ENCODE data around the gene TIMMDC1. TPM values are rescaled to one million over a fixed set of nuclear protein-coding genes. Genes with fewer than 3 reads are reported as not detected.

TIMMDC1 gene
- total and polyA plus RNA-seq, 9 of the 15 experiments (the other 6 are each of a cell fraction or from before 2014, with no cell fraction given): 62.1 to 226 (median 86.6) TPM

DNA sequence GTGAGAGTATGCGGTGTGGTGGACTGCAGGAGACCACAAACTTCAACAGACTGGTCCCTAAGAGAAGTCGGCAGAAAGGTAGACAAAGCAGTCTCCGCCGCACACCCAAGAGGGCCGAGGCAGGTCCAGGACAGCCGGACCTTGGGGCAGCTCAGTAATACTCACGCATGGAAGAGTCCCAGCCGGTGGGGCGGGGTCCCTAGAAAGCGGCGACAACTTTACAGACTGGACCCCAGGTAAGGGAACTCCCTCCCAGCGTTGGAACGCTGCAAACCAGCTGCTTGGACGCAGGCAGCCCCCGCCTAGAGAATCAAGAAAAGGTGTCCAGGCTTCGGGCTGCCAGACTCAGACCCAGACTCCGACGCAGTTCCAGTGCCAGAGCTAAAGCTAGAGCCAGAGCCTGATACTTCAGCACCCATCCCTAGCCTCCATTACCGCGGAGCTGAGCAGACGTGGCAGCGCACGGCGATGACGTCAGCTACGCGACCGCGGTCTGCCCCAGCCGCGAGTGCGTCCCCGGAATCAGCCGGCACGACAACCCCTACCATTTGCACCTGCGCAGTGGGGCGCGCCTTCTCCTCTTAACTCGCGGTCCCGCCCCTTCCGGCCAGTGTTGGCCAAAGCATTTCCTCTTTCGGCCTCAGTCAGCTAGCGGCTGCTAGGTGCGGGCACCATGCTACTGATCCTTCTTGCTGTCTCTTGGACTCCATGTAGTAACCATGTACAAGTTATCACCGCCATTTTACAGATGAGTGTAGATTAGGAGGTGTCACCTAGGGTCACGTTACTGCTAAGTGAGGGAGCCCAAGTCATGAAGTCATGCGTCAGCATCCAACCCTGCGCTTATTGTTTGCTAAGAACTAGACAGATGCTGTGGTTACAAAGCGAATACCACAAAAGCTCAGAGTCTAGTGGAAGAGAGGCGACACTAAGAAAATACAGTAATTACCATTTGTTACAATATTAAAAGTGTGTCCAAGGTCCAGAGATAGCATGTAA lies 34.9 kb upstream of the TIMMDC1 start, which contains the start of gene TMEM39A (continued):
- TF ChIP-seq SP1 (CRISPR knock-in tag; IDR thresholded peaks at IDR 0.05) (peak; percentile 73), GATAD2A (IDR thresholded peaks at IDR 0.05) (no peak), TEAD4 (IDR thresholded peaks at IDR 0.05; ENCODE audit: low read length) (peak; percentile 52; the same call in 1 of the 2 replicates), TEAD4 (CRISPR knock-in tag; IDR thresholded peaks at IDR 0.05; ENCODE audit: borderline replicate concordance) (no peak), GATA2 (CRISPR knock-in tag; IDR thresholded peaks at IDR 0.05) (peak; percentile 62; the same call in 1 of the 2 replicates), ZNF197 (CRISPR knock-in tag; IDR thresholded peaks at IDR 0.05; ENCODE audit: low read depth) (no peak), ZNF224 (CRISPR knock-in tag; IDR thresholded peaks at IDR 0.05) (no peak), TFE3 (CRISPR knock-in tag; IDR thresholded peaks at IDR 0.05) (no peak), POLR2H (tag; IDR thresholded peaks at IDR 0.05; ENCODE audit: low read depth) (peak; percentile 93), KHSRP (IDR thresholded peaks at IDR 0.05) (peak; percentile 82), ZNF12 (CRISPR knock-in tag; IDR thresholded peaks at IDR 0.05) (peak; percentile 64; the same call in 1 of the 2 replicates), MCM5 (IDR thresholded peaks at IDR 0.05; ENCODE audit: low read depth) (no peak), MTA3 (IDR thresholded peaks at IDR 0.05; ENCODE audit: borderline replicate concordance) (peak; percentile 77)
- TF ChIP-seq, protein P1, sequence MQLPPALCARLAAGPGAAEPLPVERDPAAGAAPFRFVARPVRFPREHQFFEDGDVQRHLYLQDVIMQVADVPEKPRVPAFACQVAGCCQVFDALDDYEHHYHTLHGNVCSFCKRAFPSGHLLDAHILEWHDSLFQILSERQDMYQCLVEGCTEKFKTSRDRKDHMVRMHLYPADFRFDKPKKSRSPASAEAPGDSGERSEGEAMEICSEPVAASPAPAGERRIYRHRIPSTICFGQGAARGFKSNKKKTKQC (CRISPR knock-in tag; IDR thresholded peaks at IDR 0.05): peak; percentile 41; the same call in 1 of the 2 replicates
- TF ChIP-seq, protein P2, sequence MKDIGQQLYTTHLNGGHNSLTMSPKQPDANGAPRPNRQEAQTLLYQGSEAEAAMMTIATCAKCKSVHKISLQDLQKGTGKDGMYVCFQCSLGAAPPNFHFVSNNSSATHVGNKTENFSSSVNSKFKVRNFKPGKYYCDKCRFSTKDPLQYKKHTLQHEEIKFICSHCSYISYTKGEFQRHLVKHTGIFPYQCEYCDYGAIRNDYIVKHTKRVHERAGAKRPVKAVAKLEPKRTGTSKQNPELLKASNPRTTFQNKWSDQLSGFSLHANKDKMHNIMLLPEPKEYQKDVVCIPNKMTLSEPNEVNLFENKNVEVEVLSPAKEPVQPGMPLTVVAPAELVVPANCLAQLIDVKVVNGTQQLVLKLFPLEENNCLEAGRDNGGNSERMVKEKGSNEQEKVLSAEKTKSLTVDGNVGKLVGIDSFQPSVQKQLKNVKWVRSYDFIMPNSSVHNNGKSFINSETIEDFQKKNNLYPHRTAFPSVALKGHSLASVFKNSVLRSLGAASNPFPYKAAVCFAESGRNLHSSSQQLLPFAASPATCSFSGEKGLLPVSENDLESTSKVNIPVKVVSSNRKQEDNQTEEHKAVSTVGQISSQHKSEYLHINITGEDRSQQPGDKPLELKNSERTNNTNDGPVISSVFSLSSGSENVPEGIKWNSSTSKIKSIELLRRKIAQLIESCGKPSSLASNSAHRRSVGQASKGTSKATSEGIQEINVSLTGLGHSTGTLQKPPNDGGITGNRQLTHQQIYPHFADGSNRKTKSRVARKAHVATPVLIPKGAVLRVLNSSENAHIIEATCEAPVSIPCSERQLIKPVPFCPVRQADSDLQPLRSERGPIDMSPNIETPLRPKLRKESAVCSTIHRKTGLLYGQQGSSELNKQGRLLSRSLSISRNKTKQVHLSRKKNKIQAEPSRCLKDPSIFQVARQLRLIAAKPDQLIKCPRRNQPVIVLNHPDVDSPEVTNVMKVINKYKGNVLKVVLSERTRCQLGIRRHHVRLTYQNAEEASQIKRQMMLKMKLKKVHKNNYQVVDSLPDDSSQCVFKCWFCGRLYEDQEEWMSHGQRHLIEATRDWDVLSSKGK (CRISPR knock-in tag; IDR thresholded peaks at IDR 0.05): no peak
